ENCODE measurements around the gene ETNPPL.

DNA sequence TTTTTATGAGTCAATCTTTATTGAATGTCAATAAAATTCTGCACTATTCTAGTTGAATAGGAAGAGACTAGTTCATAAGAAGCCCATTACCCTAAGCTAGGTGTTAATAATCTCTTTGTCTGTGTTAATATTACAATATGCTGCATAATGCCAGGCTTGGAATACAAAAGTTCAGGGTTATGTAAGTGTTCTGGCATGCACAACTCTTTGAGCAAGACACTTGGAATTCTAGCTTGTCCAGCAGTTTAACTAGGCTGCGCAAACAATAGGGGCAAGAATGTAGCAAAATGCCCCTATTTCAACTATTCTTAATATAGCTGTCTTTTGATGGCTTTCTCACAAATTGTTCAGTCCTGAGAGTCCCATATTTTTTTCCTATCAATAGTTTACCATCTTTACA, 31.3 kb upstream of the ETNPPL start:
- TF ChIP-seq, protein P1, sequence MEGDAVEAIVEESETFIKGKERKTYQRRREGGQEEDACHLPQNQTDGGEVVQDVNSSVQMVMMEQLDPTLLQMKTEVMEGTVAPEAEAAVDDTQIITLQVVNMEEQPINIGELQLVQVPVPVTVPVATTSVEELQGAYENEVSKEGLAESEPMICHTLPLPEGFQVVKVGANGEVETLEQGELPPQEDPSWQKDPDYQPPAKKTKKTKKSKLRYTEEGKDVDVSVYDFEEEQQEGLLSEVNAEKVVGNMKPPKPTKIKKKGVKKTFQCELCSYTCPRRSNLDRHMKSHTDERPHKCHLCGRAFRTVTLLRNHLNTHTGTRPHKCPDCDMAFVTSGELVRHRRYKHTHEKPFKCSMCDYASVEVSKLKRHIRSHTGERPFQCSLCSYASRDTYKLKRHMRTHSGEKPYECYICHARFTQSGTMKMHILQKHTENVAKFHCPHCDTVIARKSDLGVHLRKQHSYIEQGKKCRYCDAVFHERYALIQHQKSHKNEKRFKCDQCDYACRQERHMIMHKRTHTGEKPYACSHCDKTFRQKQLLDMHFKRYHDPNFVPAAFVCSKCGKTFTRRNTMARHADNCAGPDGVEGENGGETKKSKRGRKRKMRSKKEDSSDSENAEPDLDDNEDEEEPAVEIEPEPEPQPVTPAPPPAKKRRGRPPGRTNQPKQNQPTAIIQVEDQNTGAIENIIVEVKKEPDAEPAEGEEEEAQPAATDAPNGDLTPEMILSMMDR (conservative IDR thresholded peaks at IDR 0.05), result no peak
- TF ChIP-seq ZFX (IDR thresholded peaks at IDR 0.05), result no peak
